GM18520 (cell line): ENCODE measurements around the gene KMT2D.
"Not testable (repeated sequence)": the region's sequence is repeated elsewhere in the genome, so short reads cannot be mapped to it uniquely, and the experiment has no call there.

ENCODE experiments used
- ATAC-seq: cut with Tn5 transposase; IDR thresholded peaks from one replicate; pipeline ENCODE4 v1.9.1; 2021; ENCODE audit not compliant: unreplicated experiment

The KMT2D gene

DNA sequence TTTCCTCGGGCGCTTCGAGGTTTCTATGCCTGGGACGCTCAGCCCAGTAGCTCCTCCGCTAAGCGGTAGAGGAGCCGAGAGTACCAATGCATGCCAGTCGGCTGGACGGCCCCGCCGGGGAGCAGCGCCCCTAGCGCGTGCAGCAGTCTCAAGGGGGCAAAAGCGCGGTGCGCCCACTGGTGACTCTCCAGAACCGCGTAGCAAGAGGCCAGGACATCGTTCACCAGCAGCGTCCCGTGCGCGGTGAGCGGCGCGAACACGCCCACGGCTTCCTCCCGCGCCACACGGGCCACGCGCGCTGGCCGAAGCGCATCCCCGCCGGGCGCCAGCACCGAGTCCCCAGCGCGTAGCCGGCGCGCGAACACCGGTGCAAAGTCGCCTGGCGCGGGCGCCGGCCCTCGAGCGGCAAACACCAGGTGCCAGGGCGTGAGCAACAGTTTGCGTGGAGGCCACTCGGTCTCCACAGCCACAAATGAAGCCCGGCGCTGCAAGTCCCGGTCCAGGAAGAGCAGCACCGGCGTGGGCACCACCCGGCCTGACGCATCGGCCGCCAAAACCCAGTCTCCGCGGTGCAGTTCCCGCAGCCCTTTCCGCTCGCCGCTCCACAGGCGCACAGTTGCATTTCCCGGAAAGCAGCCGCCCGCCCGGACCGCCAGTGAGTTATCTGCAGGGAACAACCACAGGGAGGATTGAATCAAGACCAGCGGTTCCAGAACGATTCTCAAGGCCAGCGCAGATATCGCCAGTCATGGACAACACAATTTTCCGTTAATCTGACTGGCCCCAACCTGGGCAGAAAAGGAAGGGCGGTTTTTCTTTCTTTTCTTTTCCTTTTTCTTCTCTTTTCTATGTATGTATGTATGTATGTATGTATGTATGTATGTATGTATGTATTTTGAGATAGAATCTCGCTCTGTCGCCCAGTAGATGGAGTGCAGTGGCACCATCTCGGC, 29.5 kb upstream of the KMT2D start:
- no peak for ATAC-seq

DNA sequence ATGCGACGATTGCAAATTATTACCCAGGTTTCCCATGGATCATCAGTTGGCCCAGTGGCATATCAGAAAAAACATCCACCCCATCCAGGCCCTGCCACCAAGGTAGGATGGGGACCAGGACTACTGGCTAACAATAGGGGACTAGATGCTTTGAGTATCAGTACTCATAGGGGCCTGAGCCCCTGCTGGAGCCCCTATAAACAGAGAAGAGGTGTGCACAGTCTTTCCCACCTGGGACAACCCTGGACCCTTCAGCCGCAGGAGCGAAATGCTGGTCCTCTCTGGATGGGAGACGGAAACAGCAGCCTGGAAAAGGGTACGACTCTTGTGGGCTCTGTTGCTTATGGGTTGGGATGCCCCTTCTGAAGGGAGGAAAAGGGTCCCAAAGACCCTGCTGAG, 28.3 kb upstream of the KMT2D start:
- ATAC-seq = no peak

GRCh38 chr12:49088150-49088931, 27.7 kb upstream of the KMT2D start:
- ATAC-seq = peak; percentile 71

- ATAC-seq = no peak
Measured at GRCh38 chr12:49086116-49086515, 25.5 kb upstream of the KMT2D start.

- ATAC-seq = no peak
Measured at GRCh38 chr12:49084438-49084837, 23.8 kb upstream of the KMT2D start.

DNA sequence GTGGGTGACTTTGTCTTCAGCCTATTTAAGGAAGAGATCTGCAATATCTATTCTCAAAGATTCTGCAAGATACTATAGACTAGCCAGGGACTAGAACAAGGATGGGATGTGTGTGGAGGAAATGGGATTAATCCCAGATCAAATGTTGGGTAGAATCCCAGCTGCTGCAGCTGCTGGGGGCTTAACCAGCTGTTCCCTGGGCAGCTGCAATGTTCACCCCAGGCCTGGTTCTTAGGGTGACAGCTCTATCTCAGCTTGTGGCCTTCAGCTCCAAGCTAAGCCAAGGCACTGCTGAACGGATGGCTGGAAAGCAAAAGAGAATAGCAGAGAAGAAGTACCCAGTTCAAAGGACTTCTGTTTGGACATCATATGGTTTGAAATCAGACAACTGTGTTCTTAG, 19.2 kb upstream of the KMT2D start:
- ATAC-seq = no peak

DNA sequence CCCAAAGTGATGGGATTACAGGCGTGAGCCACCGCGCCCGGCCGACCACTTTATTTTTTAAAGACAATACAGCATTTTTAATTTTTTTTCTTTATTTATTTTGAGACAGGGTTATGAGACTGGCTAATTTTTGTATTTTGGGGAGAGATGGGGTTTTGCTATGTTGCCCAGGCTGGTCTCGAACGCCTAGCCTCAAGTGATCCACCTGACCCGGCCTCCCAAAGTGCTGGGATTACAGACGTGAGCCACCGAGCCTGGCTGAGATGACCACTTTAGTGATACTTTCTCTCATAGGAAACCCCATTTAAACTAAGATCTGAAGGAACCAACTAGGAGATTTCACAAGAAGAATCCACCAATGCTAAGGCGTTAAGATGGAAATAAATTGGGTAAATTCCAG, 10.4 kb upstream of the KMT2D start:
- no peak for ATAC-seq

- peak; percentile 96 for ATAC-seq
Measured at GRCh38 chr12:49069507-49070346, 9.1 kb upstream of the KMT2D start, which contains the start of gene RHEBL1. RHEBL1 (minus strand) TSS chr12:49069979; CDS start chr12:49069785, 194 bp downstream.

DNA sequence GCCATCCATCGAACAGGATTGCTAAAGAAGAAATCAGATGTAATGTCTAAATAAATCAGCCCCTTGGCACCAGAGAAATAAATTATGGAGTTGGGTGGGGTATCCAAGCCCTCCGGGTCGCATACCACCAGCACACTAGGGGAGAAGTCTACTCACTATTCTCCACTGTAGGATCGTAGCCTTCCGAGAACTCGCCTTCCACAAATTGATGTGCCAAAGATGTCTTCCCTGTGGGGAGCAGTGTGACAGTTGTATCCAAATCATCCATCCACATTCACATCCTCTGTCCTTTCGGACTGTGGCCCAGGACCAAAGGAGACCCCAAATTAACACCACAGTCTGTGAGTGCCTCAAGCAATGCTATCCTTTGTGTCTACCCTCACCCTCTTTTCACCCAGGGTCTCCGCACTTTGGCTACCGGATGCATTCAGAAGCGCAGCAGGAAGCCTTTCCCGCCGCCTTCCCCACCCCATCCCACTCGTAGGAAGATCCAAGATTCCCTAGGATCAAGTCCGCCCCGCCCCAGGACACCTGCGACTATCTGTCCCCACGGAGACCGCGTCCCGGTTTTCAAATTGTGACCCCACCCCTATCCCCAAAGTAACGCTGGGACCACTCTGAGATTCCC, 8.4 kb upstream of the KMT2D start:
- ATAC-seq = no peak

DNA sequence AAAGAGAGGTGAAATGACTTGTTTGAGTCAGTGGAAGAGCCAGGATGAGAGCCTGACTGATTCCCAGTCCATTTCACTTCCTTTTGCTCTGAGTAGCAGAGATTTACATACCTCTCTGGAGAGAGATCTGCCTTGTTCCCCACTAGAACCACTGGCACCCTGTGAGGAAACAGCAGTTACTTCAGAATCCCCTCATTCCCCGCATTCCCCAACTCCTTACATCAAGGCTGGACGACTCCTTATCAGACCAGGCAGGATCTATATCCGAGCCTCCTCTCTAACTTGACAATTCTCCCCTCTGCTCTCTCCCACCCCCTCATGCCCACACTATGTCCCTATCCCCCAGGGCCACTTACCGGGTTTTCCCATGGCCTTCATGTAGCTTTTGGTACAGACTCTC, 5.5 kb upstream of the KMT2D start:
- ATAC-seq = no peak

DNA sequence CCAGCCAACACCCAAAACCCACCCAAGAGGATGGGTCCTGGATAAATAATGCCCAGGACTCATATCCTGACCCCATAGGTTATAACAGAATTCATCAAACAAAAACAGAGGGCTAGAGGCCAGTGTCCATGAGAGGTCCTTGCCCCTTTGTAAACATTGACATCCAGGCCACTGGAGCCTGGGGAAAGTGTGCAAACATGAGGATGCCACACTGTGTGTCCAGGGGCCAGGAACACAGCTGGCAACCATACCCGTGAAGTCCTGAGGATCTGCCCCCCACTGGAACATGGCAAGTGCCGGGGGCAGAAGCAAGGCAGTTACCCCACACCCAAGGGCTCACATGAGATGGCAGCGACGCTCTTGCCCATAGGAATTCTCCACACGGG, 4.2 kb upstream of the KMT2D start:
- ATAC-seq = no peak

DNA sequence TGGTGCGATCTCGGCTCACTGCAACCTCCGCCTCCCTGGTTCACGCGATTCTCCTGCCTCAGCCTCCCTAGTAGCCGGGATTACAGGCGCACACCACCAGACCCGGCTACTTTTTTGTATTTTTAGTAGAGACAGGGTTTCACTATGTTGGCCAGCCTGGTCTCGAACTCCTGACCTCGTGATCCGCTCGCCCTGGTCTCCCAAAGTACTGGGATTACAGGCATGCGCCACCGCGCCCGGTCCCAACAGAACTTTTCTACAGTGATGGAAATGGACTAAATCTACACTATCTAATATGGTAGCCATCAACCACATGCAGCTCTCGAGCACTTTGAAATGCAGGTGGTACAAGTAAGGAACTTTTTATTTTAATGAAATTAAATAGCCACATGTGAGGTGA, 1.3 kb upstream of the KMT2D start:
- not testable (repeated sequence) for ATAC-seq

GRCh38 chr12:49061157-49061650, 610 bp upstream of the KMT2D start:
- ATAC-seq = no peak

DNA sequence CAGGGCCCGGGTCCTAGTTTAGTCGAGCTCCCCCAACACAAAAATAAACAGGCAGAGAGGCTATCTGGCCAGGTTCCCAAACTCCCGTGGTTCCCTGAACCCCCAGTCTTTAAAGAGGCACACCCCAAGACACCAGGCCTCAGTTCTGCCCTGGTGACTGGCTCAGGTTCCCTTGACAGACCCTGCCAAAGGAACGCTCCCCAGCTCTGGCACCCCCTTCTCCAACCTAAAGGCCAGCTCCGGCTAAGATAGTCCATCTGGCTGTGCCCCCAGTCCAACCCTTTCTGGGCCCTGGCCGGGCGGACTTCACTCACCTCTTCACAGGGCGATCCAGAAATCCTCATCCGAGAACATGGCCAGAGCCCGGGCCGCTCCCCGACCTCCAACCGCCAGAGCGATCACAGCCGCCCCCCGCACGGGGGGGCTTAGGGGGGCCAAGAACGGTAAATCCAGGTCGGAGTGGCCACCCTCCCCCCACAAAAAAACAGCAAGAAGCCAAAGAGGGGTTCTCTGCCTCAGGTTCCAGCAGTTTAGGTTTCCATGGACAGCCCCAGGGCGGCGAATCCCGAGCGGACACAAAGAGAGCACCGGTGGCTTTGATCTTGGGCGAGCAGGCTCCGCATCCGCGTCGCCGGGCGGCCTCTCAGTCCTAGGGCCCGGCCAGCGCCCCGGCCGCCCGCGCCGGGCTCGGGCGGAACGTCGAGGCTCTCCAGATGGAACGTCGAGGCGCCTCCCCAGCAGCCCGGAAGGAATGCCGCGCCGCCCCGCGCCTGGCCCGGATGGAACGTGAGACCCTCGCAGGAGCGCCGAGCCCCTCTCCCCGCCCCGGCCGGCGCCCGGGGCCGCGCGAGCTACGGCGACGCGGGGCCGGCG, 1.1 kb downstream of the KMT2D start:
- no peak for ATAC-seq

- no peak for ATAC-seq
Measured at GRCh38 chr12:49059045-49059298, 1.6 kb downstream of the KMT2D start.

GRCh38 chr12:49058366-49059044, 2.1 kb downstream of the KMT2D start:
- no peak for ATAC-seq

GRCh38 chr12:49057888-49058287, 2.7 kb downstream of the KMT2D start:
- no peak for ATAC-seq

DNA sequence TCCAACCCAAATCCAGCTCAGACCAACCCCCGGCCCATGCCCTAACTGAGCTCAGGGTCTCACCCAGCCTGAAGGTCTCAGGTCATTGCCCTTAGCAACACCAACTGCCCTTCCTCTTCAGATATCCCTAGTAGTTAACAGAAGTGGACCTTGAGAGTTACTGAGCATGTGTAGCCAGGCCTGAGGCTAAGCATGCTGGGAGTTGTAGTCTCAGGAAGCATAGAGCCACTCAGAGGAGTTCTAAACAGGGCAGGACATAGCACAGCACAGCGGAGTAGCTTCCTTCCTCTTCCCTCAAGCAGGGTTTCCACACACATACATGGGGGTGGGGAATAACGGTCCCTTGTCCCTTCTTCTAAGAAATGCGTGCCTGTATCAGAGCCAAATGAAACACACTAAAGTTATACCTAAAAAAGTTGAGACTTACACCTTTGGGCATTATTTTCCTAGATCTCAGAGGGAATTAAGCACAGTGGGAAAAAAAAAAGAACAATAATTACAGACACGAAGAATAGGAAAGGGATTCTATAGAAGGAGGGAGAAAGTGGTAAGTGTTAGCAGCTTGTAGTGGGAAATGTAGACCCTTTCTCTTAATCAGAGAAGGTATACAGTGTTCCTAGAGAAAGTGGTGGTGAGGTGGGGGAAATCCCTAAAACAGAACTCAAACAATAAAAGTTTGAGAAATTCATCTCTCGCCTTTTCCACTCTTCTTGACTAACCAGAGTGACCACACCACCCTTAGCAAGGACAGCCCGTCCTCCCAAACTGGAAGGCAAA, 4.4 kb downstream of the KMT2D start:
- ATAC-seq = peak; percentile 68
